Measurements from ENCODE around the gene BRMS1. TPM values are rescaled to one million over a fixed set of nuclear protein-coding genes. Genes with fewer than 3 reads are reported as not detected.
A peak's percentile ranks its signal among the peaks of the same experiment; 100 is the strongest.

Gene BRMS1
- total and polyA plus RNA-seq, 2 experiments from 2014 or later: 39.7 to 48.6 TPM

GRCh38 chr11:66329165-66329673, 15.7 kb downstream of the BRMS1 start:
- no peak overlapping the region for H2AFZ ChIP-seq
- H3K4me2 ChIP-seq: no peak overlapping the region
- 89% methylated on average over 3 of the region's 3 CpGs for WGBS (ENCODE audit: low lambda C conversion rate, missing lambda C conversion rate)
- no peaks in the 10 kb centered on the region for H3K36me3 ChIP-seq (replicated peaks; ENCODE audit: insufficient read depth, low read depth)
- H3K9me2 ChIP-seq (replicated peaks; ENCODE audit: insufficient read depth): no peaks in the 10 kb centered on the region
- H3K4me3 ChIP-seq: no peak overlapping the region
- H3K27me3 ChIP-seq: no peaks in the 10 kb centered on the region
- H4K20me1 ChIP-seq (ENCODE audit: insufficient read depth, poor library complexity, severe bottlenecking): no peaks in the 10 kb centered on the region
- TF ChIP-seq EZH2 (IDR thresholded peaks at IDR 0.05; ENCODE audit: borderline replicate concordance): no peak
- TF ChIP-seq EZH2phosphoT487 (IDR thresholded peaks at IDR 0.05; ENCODE audit: low read depth, severe bottlenecking, unreplicated experiment): no peak
- TF ChIP-seq, protein P1, sequence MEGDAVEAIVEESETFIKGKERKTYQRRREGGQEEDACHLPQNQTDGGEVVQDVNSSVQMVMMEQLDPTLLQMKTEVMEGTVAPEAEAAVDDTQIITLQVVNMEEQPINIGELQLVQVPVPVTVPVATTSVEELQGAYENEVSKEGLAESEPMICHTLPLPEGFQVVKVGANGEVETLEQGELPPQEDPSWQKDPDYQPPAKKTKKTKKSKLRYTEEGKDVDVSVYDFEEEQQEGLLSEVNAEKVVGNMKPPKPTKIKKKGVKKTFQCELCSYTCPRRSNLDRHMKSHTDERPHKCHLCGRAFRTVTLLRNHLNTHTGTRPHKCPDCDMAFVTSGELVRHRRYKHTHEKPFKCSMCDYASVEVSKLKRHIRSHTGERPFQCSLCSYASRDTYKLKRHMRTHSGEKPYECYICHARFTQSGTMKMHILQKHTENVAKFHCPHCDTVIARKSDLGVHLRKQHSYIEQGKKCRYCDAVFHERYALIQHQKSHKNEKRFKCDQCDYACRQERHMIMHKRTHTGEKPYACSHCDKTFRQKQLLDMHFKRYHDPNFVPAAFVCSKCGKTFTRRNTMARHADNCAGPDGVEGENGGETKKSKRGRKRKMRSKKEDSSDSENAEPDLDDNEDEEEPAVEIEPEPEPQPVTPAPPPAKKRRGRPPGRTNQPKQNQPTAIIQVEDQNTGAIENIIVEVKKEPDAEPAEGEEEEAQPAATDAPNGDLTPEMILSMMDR (IDR thresholded peaks at IDR 0.05; ENCODE audit: poor library complexity): no peak
- peaks cover 46% of the 10 kb centered on the region for H3K4me1 ChIP-seq (ENCODE audit: insufficient read depth)
- no peak overlapping the region for H3K27ac ChIP-seq
- no peaks in the 10 kb centered on the region for H3K9me3 ChIP-seq (ENCODE audit: low read depth)
- DNase-seq (ENCODE audit: low spot score): no peak
- H3K79me2 ChIP-seq: no peaks in the 10 kb centered on the region

GRCh38 chr11:66328302-66329144, 16.4 kb downstream of the BRMS1 start:
- H3K4me1 ChIP-seq (ENCODE audit: insufficient read depth): peaks cover 46% of the 10 kb centered on the region
- H3K27me3 ChIP-seq: no peaks in the 10 kb centered on the region
- 19% methylated on average over 19 of the region's 19 CpGs for WGBS (ENCODE audit: low lambda C conversion rate, missing lambda C conversion rate)
- H2AFZ ChIP-seq: peak overlapping the region; percentile 52
- H3K27ac ChIP-seq: peak overlapping the region; percentile 94
- no peak overlapping the region for H3K4me3 ChIP-seq
- H3K9me3 ChIP-seq (ENCODE audit: low read depth): no peaks in the 10 kb centered on the region
- no peaks in the 10 kb centered on the region for H3K36me3 ChIP-seq (replicated peaks; ENCODE audit: insufficient read depth, low read depth)
- no peaks in the 10 kb centered on the region for H3K79me2 ChIP-seq
- no peaks in the 10 kb centered on the region for H4K20me1 ChIP-seq (ENCODE audit: insufficient read depth, poor library complexity, severe bottlenecking)
- no peak for TF ChIP-seq EZH2phosphoT487 (IDR thresholded peaks at IDR 0.05; ENCODE audit: low read depth, severe bottlenecking, unreplicated experiment)
- TF ChIP-seq, protein P1 (IDR thresholded peaks at IDR 0.05; ENCODE audit: poor library complexity): peak; percentile 94
- peak; percentile 83 for DNase-seq (ENCODE audit: low spot score)
- H3K9me2 ChIP-seq (replicated peaks; ENCODE audit: insufficient read depth): no peaks in the 10 kb centered on the region
- H3K4me2 ChIP-seq: peak overlapping the region; percentile 68

DNA sequence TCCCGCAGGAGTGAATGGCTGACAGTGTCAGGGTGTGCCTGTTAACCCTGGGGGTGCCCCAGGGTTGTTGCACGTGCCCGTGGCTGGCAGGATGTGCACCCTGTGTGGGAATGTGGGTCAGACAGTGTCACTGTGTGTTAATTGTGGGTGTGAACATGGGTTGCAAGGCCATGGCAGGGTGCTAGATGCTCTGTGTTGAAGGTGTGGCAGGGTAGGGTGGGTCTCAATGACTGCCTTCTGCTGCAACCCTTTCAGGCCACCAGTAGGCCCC, 16.9 kb downstream of the BRMS1 start:
- Histone ChIP-seq H3K4me3 (no peak overlapping the region), H3K27ac (peak overlapping the region; percentile 94), H2AFZ (no peak overlapping the region)

More for the DNA sequence above, 16.9 kb downstream of the BRMS1 start:
- Histone ChIP-seq H3K27me3 (no peaks in the 10 kb centered on the region), H3K36me3 (replicated peaks; ENCODE audit: insufficient read depth, low read depth) (no peaks in the 10 kb centered on the region), H4K20me1 (ENCODE audit: insufficient read depth, poor library complexity, severe bottlenecking) (no peaks in the 10 kb centered on the region), H3K79me2 (no peaks in the 10 kb centered on the region), H3K9me3 (ENCODE audit: low read depth) (no peaks in the 10 kb centered on the region), H3K4me1 (ENCODE audit: insufficient read depth) (peaks cover 46% of the 10 kb centered on the region), H3K4me2 (peak overlapping the region; percentile 68), H3K9me2 (replicated peaks; ENCODE audit: insufficient read depth) (no peaks in the 10 kb centered on the region)
- DNase-seq (ENCODE audit: low spot score): no peak
- 75% methylated on average over 3 of the region's 3 CpGs for WGBS (ENCODE audit: low lambda C conversion rate, missing lambda C conversion rate)
- TF ChIP-seq EZH2phosphoT487 (IDR thresholded peaks at IDR 0.05; ENCODE audit: low read depth, severe bottlenecking, unreplicated experiment): no peak
- TF ChIP-seq EZH2 (IDR thresholded peaks at IDR 0.05; ENCODE audit: borderline replicate concordance): no peak
- TF ChIP-seq, protein P1 (IDR thresholded peaks at IDR 0.05; ENCODE audit: poor library complexity): no peak
